ENCODE measurements around the gene EIF4ENIF1. TPM values are rescaled to one million over a fixed set of nuclear protein-coding genes. Genes with fewer than 3 reads are reported as not detected.
"Not testable (repeated sequence)": the region's sequence is repeated elsewhere in the genome, so short reads cannot be mapped to it uniquely, and the experiment has no call there.

EIF4ENIF1 gene
- total RNA-seq, 3 donors from 2014 or later (not counting 1 experiment from before 2014, with no cell fraction given): 31.1 to 41.7 (median 41.2) TPM

- 85% methylated on average over 8 of the region's 15 CpGs for WGBS (ENCODE audit: insufficient coverage)
- H3K4me1 ChIP-seq (ENCODE audit: control insufficient read depth, insufficient read depth, low read length): peaks cover 38% of the 10 kb centered on the region
- H3K9me3 ChIP-seq (ENCODE audit: control insufficient read depth, insufficient read depth, low read length): no peaks in the 10 kb centered on the region
- Mint-ChIP-seq H3K27ac (peak overlapping the region; percentile 92 to 94), H3K4me3 (peak overlapping the region; percentile 93), H3K27me3 (ENCODE audit: low read depth in 2 of 2) (no peaks in the 10 kb centered on the region), H3K36me3 (no peaks in the 10 kb centered on the region), H3K4me1 (peaks cover 19% of the 10 kb centered on the region in 2 donors), H3K9me3 (no peaks in the 10 kb centered on the region)
- H3K27ac ChIP-seq (ENCODE audit: low read length): peak overlapping the region; percentile 73
- H3K36me3 ChIP-seq (ENCODE audit: control insufficient read depth, insufficient read depth, low read length): no peaks in the 10 kb centered on the region
- peak overlapping the region; percentile 77 for H3K4me3 ChIP-seq (ENCODE audit: low read length)
- no peaks in the 10 kb centered on the region for H3K27me3 ChIP-seq (ENCODE audit: control insufficient read depth, insufficient read depth, low read length)
- DNase-seq: no peak
- no peak for TF ChIP-seq CTCF (IDR thresholded peaks at IDR 0.05)
- no peak for ATAC-seq
- intact Hi-C loops (cut with micrococcal nuclease): loop anchor here (5.0 to 10.0 kb wide), 2 partner anchors 151 to 257 kb away; partner anchors contain the start of genes DEPDC5, PATZ1 and PRR14L
Observed at GRCh38 chr22:31495343-31495742, 5.7 kb upstream of the EIF4ENIF1 start.

GRCh38 chr22:31493355-31493754 lies 3.7 kb upstream of the EIF4ENIF1 start:
- peaks cover 28 to 29% of the 10 kb centered on the region in 2 donors for H3K4me1 Mint-ChIP-seq
- not testable (repeated sequence) for H3K9me3 Mint-ChIP-seq; H3K27ac ChIP-seq (ENCODE audit: low read length); DNase-seq; ATAC-seq; H3K27me3 Mint-ChIP-seq (ENCODE audit: low read depth in 2 of 2); H3K9me3 ChIP-seq (ENCODE audit: control insufficient read depth, insufficient read depth, low read length); H3K4me3 ChIP-seq (ENCODE audit: low read length); H3K36me3 ChIP-seq (ENCODE audit: control insufficient read depth, insufficient read depth, low read length); H3K27me3 ChIP-seq (ENCODE audit: control insufficient read depth, insufficient read depth, low read length); H3K36me3 Mint-ChIP-seq
- WGBS (ENCODE audit: insufficient coverage): 91% methylated on average over 5 of the region's 5 CpGs
- H3K27ac Mint-ChIP-seq: peak overlapping the region in 1 of 2 donors; percentile 20
- intact Hi-C loops (cut with micrococcal nuclease): loop anchor here (5.0 to 10.0 kb wide), 2 partner anchors 34 to 149 kb away; partner anchors contain the start of gene PATZ1
- peaks cover 38% of the 10 kb centered on the region for H3K4me1 ChIP-seq (ENCODE audit: control insufficient read depth, insufficient read depth, low read length)
- H3K4me3 Mint-ChIP-seq: peak overlapping the region; percentile 2

- Histone ChIP-seq H3K27me3 (ENCODE audit: control insufficient read depth, insufficient read depth, low read length) (no peaks in the 10 kb centered on the region), H3K4me3 (ENCODE audit: low read length) (no peak overlapping the region), H3K9me3 (ENCODE audit: control insufficient read depth, insufficient read depth, low read length) (no peaks in the 10 kb centered on the region), H3K4me1 (ENCODE audit: control insufficient read depth, insufficient read depth, low read length) (peaks cover 29% of the 10 kb centered on the region), H3K36me3 (ENCODE audit: control insufficient read depth, insufficient read depth, low read length) (peaks cover 4% of the 10 kb centered on the region), H3K27ac (ENCODE audit: low read length) (peak overlapping the region; percentile 14)
- no peak overlapping the region for H3K4me3 Mint-ChIP-seq
- peak overlapping the region; percentile 95 to 97 for H3K27ac Mint-ChIP-seq
- no peaks in the 10 kb centered on the region for H3K27me3 Mint-ChIP-seq (ENCODE audit: low read depth in 2 of 2)
- intact Hi-C loops (cut with micrococcal nuclease): loop anchor here (5.0 to 10.0 kb wide), 2 partner anchors 35 to 147 kb away; partner anchors contain the start of gene PATZ1
- H3K36me3 Mint-ChIP-seq: no peaks in the 10 kb centered on the region
- ATAC-seq (no peak), DNase-seq (no peak)
- no peaks in the 10 kb centered on the region for H3K9me3 Mint-ChIP-seq
- WGBS (ENCODE audit: insufficient coverage): 100% methylated on average over 1 of the region's 3 CpGs
- H3K4me1 Mint-ChIP-seq: peaks cover 26 to 28% of the 10 kb centered on the region in 2 donors
- no peak for TF ChIP-seq CTCF (IDR thresholded peaks at IDR 0.05)
Observed at GRCh38 chr22:31492151-31492550, 2.5 kb upstream of the EIF4ENIF1 start.

GRCh38 chr22:31491218-31491962 lies 1.7 kb upstream of the EIF4ENIF1 start:
- Mint-ChIP-seq H3K4me3 (peak overlapping the region; percentile 97), H3K27me3 (ENCODE audit: low read depth in 2 of 2) (no peaks in the 10 kb centered on the region), H3K36me3 (no peaks in the 10 kb centered on the region), H3K4me1 (peaks cover 21 to 22% of the 10 kb centered on the region in 2 donors), H3K9me3 (no peaks in the 10 kb centered on the region), H3K27ac (peak overlapping the region; percentile 95 to 97)
- no peak overlapping the region for H3K4me3 ChIP-seq (ENCODE audit: low read length)
- 85% methylated on average over 5 of the region's 8 CpGs for WGBS (ENCODE audit: insufficient coverage)
- H3K27me3 ChIP-seq (ENCODE audit: control insufficient read depth, insufficient read depth, low read length): no peaks in the 10 kb centered on the region
- peaks cover 6% of the 10 kb centered on the region for H3K36me3 ChIP-seq (ENCODE audit: control insufficient read depth, insufficient read depth, low read length)
- DNase-seq (no peak), ATAC-seq (no peak)
- peaks cover 25% of the 10 kb centered on the region for H3K4me1 ChIP-seq (ENCODE audit: control insufficient read depth, insufficient read depth, low read length)
- H3K27ac ChIP-seq (ENCODE audit: low read length): peak overlapping the region; percentile 96
- no peak for TF ChIP-seq CTCF (IDR thresholded peaks at IDR 0.05)
- intact Hi-C loops (cut with micrococcal nuclease): loop anchor here (5.0 to 10.0 kb wide), 2 partner anchors 36 to 147 kb away; partner anchors contain the start of gene PATZ1
- H3K9me3 ChIP-seq (ENCODE audit: control insufficient read depth, insufficient read depth, low read length): no peaks in the 10 kb centered on the region

Data from natural killer cell (primary cell).